Peyer's patch (tissue), 4 donors: ENCODE data around the gene HYAL1. TPM values are rescaled to one million over a fixed set of nuclear protein-coding genes. Genes with fewer than 3 reads are reported as not detected.

Experiments
- DNase-seq, 3 donors: peaks; one replicate each; pipeline ENCODE4 v3.0.0-alpha.2; 2017 to 2019
- H3K27ac ChIP-seq, 4 donors: fragments of 200-600 bp; sonication (generic); one replicate each; pipeline ENCODE4 v1.5.1; 2016 to 2019
- H3K27me3 ChIP-seq, 2 donors: fragments of 200-600 bp; sonication (generic); one replicate each; pipeline ENCODE4 v1.5.1; 2019
- H3K36me3 ChIP-seq, 3 donors: fragments of 200-600 bp; sonication (generic); one replicate each; pipeline ENCODE4 v1.5.1; 2016 to 2019
- H3K4me1 ChIP-seq, 4 donors: fragments of 200-600 bp; sonication (generic); one replicate each; pipeline ENCODE4 v1.5.1; 2016 to 2019
- H3K4me3 ChIP-seq, 4 donors: fragments of 200-600 bp; sonication (generic); 1 replicate in 3 of 4; 2 replicates in 1 of 4; pipeline ENCODE4 v1.5.1; 2016 to 2019; ENCODE audit warnings: mild to moderate bottlenecking in 1 of 4
- H3K9me3 ChIP-seq, 4 donors: fragments of 200-600 bp; sonication (generic); one replicate each; pipeline ENCODE4 v1.5.1; 2016 to 2019; ENCODE audit warnings: mild to moderate bottlenecking in 1 of 4
- CTCF ChIP-seq, 6 experiments: fragments of 450-650 bp in 4 of 6; fragments of 200-600 bp in 2 of 6; sonication (generic) in 1 of 6; IDR thresholded peaks; one replicate each; pipeline ENCODE4 v1.5.1; 2017 to 2019; ENCODE audit warnings: antibody characterized with exemption in 6 of 6, mild to moderate bottlenecking in 3 of 6, moderate library complexity in 1 of 6
- POLR2A ChIP-seq, 2 donors: fragments of 450-650 bp; IDR thresholded peaks; one replicate each; pipeline ENCODE4 v1.5.1; 2017; ENCODE audit warnings: antibody characterized with exemption in 2 of 2, mild to moderate bottlenecking in 2 of 2, moderate library complexity in 2 of 2
- total RNA-seq, 4 donors: library from RNA; depleted of rRNA; stranded (reverse); fragments of >200 nt; gene quantifications; one replicate each; pipeline ENCODE4 v1.1.0, GENCODE V29; 2016

HYAL1 gene
- total RNA-seq, 4 donors from 2014 or later: 1.2 to 5.1 (median 4.6) TPM

GRCh38 chr3:50299929-50300680, 3.3 kb downstream of the HYAL1 start:
- H3K4me3 ChIP-seq: peak overlapping the region; percentile 36 to 73 (median 54)
- H3K9me3 ChIP-seq: no peaks in the 10 kb centered on the region
- TF ChIP-seq POLR2A (IDR thresholded peaks at IDR 0.05): no peak
- no peak for TF ChIP-seq CTCF (IDR thresholded peaks at IDR 0.05)
- no peak for DNase-seq
- peaks cover 0 to 3% (median 0%) of the 10 kb centered on the region in 3 donors for H3K36me3 ChIP-seq
- peaks cover 3 to 42% (median 7%) of the 10 kb centered on the region in 4 donors for H3K4me1 ChIP-seq
- H3K27me3 ChIP-seq: no peaks in the 10 kb centered on the region
- H3K27ac ChIP-seq: peak overlapping the region; percentile 89 to 93 (median 92)

- Histone ChIP-seq H3K4me1 (peaks cover 3 to 42% (median 7%) of the 10 kb centered on the region in 4 donors), H3K4me3 (peak overlapping the region; percentile 36 to 73 (median 54)), H3K36me3 (peaks cover 0 to 3% (median 0%) of the 10 kb centered on the region in 3 donors), H3K27ac (peak overlapping the region; percentile 89 to 93 (median 92)), H3K27me3 (no peaks in the 10 kb centered on the region), H3K9me3 (no peaks in the 10 kb centered on the region)
- peak in 1 of 2 donors; percentile 46 for TF ChIP-seq POLR2A (IDR thresholded peaks at IDR 0.05)
- no peak for TF ChIP-seq CTCF (IDR thresholded peaks at IDR 0.05)
- no peak for DNase-seq
Measured at GRCh38 chr3:50299638-50299928, 3.8 kb downstream of the HYAL1 start.

- TF ChIP-seq CTCF (IDR thresholded peaks at IDR 0.05): peak in 5 of 6 experiments; percentile 13 to 69 (median 60)
- peak; percentile 91 to 97 for TF ChIP-seq POLR2A (IDR thresholded peaks at IDR 0.05)
- peaks cover 0 to 3% (median 0%) of the 10 kb centered on the region in 3 donors for H3K36me3 ChIP-seq
- H3K27ac ChIP-seq: peak within 1 kb of the TSS; percentile 89 to 93 (median 92)
- H3K9me3 ChIP-seq: no peaks in the 10 kb centered on the region
- peaks cover 3 to 42% (median 7%) of the 10 kb centered on the region in 4 donors for H3K4me1 ChIP-seq
- peak within 1 kb of the TSS; percentile 64 to 73 (median 66) for H3K4me3 ChIP-seq
- no peaks in the 10 kb centered on the region for H3K27me3 ChIP-seq
- peak; percentile 99 to 100 (median 100) for DNase-seq
Measured at GRCh38 chr3:50298836-50299637, 4.3 kb downstream of the HYAL1 start, which contains the start of the genes HYAL3 and NAA80. Gene HYAL3 (minus strand): TSS chr3:50299405. CDS start chr3:50295602, 3,803 bp downstream. Gene NAA80 (minus strand): TSS chr3:50299405. CDS start chr3:50297463, 1,942 bp downstream.

- Histone ChIP-seq H3K4me3 (peak overlapping the region; percentile 64 to 73 (median 66)), H3K4me1 (peaks cover 3 to 39% (median 7%) of the 10 kb centered on the region in 4 donors), H3K27ac (peak overlapping the region; percentile 89 to 93 (median 92)), H3K27me3 (no peaks in the 10 kb centered on the region), H3K36me3 (peaks cover 0 to 3% (median 0%) of the 10 kb centered on the region in 3 donors), H3K9me3 (no peaks in the 10 kb centered on the region)
- TF ChIP-seq POLR2A (IDR thresholded peaks at IDR 0.05) (no peak), CTCF (IDR thresholded peaks at IDR 0.05) (no peak)
- DNase-seq: peak in 1 of 3 donors; percentile 57
Measured at GRCh38 chr3:50297896-50298725, 5.3 kb downstream of the HYAL1 start.

- TF ChIP-seq POLR2A (IDR thresholded peaks at IDR 0.05): no peak
- TF ChIP-seq CTCF (IDR thresholded peaks at IDR 0.05): no peak
- H3K4me3 ChIP-seq: no peak overlapping the region
- H3K27me3 ChIP-seq: no peaks in the 10 kb centered on the region
- peak in 2 of 3 donors; percentile 53 to 56 for DNase-seq
- H3K9me3 ChIP-seq: no peaks in the 10 kb centered on the region
- peaks cover 3 to 34% (median 11%) of the 10 kb centered on the region in 4 donors for H3K4me1 ChIP-seq
- H3K36me3 ChIP-seq: peaks cover 0 to 3% (median 0%) of the 10 kb centered on the region in 3 donors
- no peak overlapping the region for H3K27ac ChIP-seq
Measured at GRCh38 chr3:50297384-50297775, 6.0 kb downstream of the HYAL1 start.
